HUES64 (cell line): ENCODE data around the gene KCNMB3.
"Not testable (repeated sequence)": the region's sequence is repeated elsewhere in the genome, so short reads cannot be mapped to it uniquely, and the experiment has no call there.

Experiments
- H3K27ac ChIP-seq: 2 replicates; pipeline ENCODE4 v1.7.0; 2013; ENCODE audit warnings: low read depth, low read length, inconsistent platforms
- H3K27me3 ChIP-seq: 2 replicates; pipeline ENCODE4 v1.6.1; 2013; ENCODE audit warnings: mild to moderate bottlenecking, low read length; ENCODE audit not compliant: insufficient read depth
- H3K36me3 ChIP-seq: 2 replicates; pipeline ENCODE4 v1.6.1; 2013; ENCODE audit warnings: mild to moderate bottlenecking, low read length; ENCODE audit not compliant: insufficient read depth
- H3K4me1 ChIP-seq: 2 replicates; pipeline ENCODE4 v1.6.1; 2013; ENCODE audit warnings: mild to moderate bottlenecking, low read length, moderate library complexity; ENCODE audit not compliant: insufficient read depth
- H3K4me3 ChIP-seq: 2 replicates; pipeline ENCODE4 v1.5.1; 2013; ENCODE audit warnings: mild to moderate bottlenecking, low read length, moderate library complexity
- H3K9ac ChIP-seq: 2 replicates; pipeline ENCODE4 v1.6.1; 2013; ENCODE audit warnings: mild to moderate bottlenecking, low read depth, low read length
- H3K9me3 ChIP-seq: 2 replicates; pipeline ENCODE4 v1.6.1; 2013; ENCODE audit warnings: low read depth, low read length; ENCODE audit not compliant: insufficient read depth
- whole genome bisulfite sequencing: fragments of 150-250, 120-280 bp; methylation state at CpG from one replicate; pipeline ENCODE4 v1.1.7; 2013; ENCODE audit warnings: missing lambda C conversion rate; 5-methylcytosine and 5-hydroxymethylcytosine counted together

Gene KCNMB3

DNA sequence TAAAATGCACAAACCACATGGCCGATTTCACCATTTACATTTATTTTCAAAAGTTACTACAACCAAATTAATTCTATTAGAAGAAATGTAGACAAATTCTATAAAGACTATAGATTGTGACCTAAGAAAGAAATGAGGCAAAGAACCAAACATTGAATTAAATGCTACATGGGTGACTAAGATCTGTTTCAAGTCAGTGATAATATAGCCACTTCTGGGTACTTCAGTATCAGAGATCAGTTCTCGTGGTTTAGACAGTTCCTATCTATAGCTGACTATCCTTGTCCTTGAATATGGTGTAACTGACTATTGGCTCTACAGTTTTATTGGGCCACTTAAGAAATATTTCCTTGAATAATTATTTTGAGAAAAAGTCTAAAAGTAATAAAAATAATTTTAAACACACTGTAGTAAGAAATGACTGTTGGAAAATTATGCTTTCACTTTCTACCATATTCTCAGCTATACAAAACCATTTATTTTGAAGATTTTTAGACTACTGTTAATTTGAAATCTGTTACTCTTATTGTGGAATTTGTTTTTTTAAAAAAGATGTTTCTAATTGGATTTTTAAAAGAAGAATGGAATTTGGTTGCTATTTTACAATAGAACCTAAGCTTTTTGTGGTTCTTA, 14.1 kb downstream of the KCNMB3 start:
- peaks cover 13% of the 10 kb centered on the region for H3K36me3 ChIP-seq
- no peaks in the 10 kb centered on the region for H3K9me3 ChIP-seq
- no peak overlapping the region for H3K9ac ChIP-seq
- H3K27ac ChIP-seq = no peak overlapping the region
- WGBS = 90% methylated on average over 2 of the region's 2 CpGs
- H3K27me3 ChIP-seq = no peaks in the 10 kb centered on the region
- no peaks in the 10 kb centered on the region for H3K4me1 ChIP-seq
- no peak overlapping the region for H3K4me3 ChIP-seq

- H3K9me3 ChIP-seq = no peaks in the 10 kb centered on the region
- no peak overlapping the region for H3K4me3 ChIP-seq
- H3K36me3 ChIP-seq = peaks cover 34% of the 10 kb centered on the region
- no peak overlapping the region for H3K9ac ChIP-seq
- peaks cover 3% of the 10 kb centered on the region for H3K4me1 ChIP-seq
- H3K27me3 ChIP-seq = no peaks in the 10 kb centered on the region
- H3K27ac ChIP-seq = no peak overlapping the region
- 96% methylated on average over 2 of the region's 4 CpGs for WGBS
Measured at GRCh38 chr3:179234199-179234598, 16.7 kb downstream of the KCNMB3 start.

DNA sequence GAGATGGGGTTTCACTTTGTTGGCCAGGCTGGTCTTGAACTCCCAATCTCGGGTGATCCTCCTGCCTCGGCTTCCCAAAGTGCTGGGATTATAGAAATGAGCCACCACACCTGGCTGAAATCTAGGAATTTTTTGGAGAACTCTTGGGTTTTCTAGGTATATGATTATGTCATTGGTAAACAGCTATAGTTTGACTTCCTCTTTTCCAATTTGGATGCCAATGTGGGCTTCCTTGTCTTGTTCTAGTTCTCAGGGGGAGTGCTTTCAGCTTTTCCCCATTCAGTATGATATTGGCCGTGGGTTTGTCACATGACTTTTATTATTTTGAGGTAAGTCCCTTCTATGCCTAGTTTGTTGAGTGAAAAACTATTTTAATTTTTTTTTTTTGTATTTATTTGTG, 17.9 kb downstream of the KCNMB3 start:
- no peak overlapping the region for H3K4me3 ChIP-seq
- no peaks in the 10 kb centered on the region for H3K9me3 ChIP-seq
- H3K27me3 ChIP-seq = no peaks in the 10 kb centered on the region
- WGBS = 97% methylated on average over 3 of the region's 3 CpGs
- H3K36me3 ChIP-seq = peaks cover 37% of the 10 kb centered on the region
- H3K27ac ChIP-seq = no peak overlapping the region
- no peak overlapping the region for H3K9ac ChIP-seq
- H3K4me1 ChIP-seq = peaks cover 8% of the 10 kb centered on the region

GRCh38 chr3:179229177-179229576, 21.7 kb downstream of the KCNMB3 start:
- Histone ChIP-seq H3K9me3 (no peaks in the 10 kb centered on the region), H3K27ac (no peak overlapping the region), H3K9ac (no peak overlapping the region), H3K27me3 (no peaks in the 10 kb centered on the region), H3K4me1 (peaks cover 16% of the 10 kb centered on the region), H3K36me3 (peaks cover 49% of the 10 kb centered on the region), H3K4me3 (no peak overlapping the region)
- WGBS = no CpG with 5 or more reads among the region's 5 CpGs

- peaks cover 51% of the 10 kb centered on the region for H3K36me3 ChIP-seq
- no peaks in the 10 kb centered on the region for H3K27me3 ChIP-seq
- H3K4me3 ChIP-seq = no peak overlapping the region
- WGBS = 83% methylated on average over 3 of the region's 3 CpGs
- H3K9me3 ChIP-seq = no peaks in the 10 kb centered on the region
- no peak overlapping the region for H3K27ac ChIP-seq
- no peak overlapping the region for H3K9ac ChIP-seq
- H3K4me1 ChIP-seq = peaks cover 16% of the 10 kb centered on the region
Measured at GRCh38 chr3:179227349-179227748, 23.6 kb downstream of the KCNMB3 start.

DNA sequence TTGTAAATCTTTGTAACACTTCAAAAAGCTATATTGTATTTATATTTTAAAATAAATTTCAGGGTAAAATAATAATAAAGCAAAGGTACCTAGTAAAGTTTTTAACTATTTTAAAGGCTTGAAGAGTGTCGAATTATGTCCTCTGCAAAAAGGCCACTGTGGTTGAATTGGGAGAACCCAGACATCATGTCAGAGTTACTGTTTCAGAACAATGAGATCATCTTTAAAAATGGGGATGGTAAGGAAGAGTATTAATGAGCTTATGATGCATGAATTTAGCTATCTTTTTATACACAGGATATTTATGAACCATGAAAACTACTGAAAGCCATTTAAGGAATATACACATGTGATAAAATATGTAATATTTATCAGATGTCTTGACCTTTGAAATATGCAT, 26.3 kb downstream of the KCNMB3 start:
- no peak overlapping the region for H3K9ac ChIP-seq
- WGBS = 95% methylated on average over 1 of the region's 1 CpG
- no peak overlapping the region for H3K27ac ChIP-seq
- H3K9me3 ChIP-seq = no peaks in the 10 kb centered on the region
- H3K27me3 ChIP-seq = no peaks in the 10 kb centered on the region
- H3K36me3 ChIP-seq = peaks cover 45% of the 10 kb centered on the region
- H3K4me3 ChIP-seq = no peak overlapping the region
- H3K4me1 ChIP-seq = peaks cover 16% of the 10 kb centered on the region

- H3K4me3 ChIP-seq = no peak overlapping the region
- H3K4me1 ChIP-seq = peaks cover 7% of the 10 kb centered on the region; the same call in 1 of the 2 replicates
- H3K36me3 ChIP-seq = peaks cover 44% of the 10 kb centered on the region
- WGBS = 92% methylated on average over 2 of the region's 2 CpGs
- H3K9me3 ChIP-seq = no peaks in the 10 kb centered on the region
- no peak overlapping the region for H3K9ac ChIP-seq
- no peaks in the 10 kb centered on the region for H3K27me3 ChIP-seq
- no peak overlapping the region for H3K27ac ChIP-seq
Measured at GRCh38 chr3:179223548-179223947, 27.4 kb downstream of the KCNMB3 start.

GRCh38 chr3:179218213-179218612, 32.7 kb downstream of the KCNMB3 start:
- 100% methylated on average over 1 of the region's 1 CpG for WGBS
- not testable (repeated sequence) for H3K9ac ChIP-seq, H3K27me3 ChIP-seq, H3K4me1 ChIP-seq, H3K27ac ChIP-seq, H3K9me3 ChIP-seq, H3K4me3 ChIP-seq
- H3K36me3 ChIP-seq = peaks cover 20% of the 10 kb centered on the region

GRCh38 chr3:179215550-179215949, 35.4 kb downstream of the KCNMB3 start:
- H3K36me3 ChIP-seq = peaks cover 21% of the 10 kb centered on the region
- not testable (repeated sequence) for H3K9ac ChIP-seq, H3K4me3 ChIP-seq, H3K9me3 ChIP-seq, H3K4me1 ChIP-seq, H3K27me3 ChIP-seq, H3K27ac ChIP-seq
- no CpG with 5 or more reads among the region's 1 CpG for WGBS

GRCh38 chr3:179200790-179201189, 50.1 kb downstream of the KCNMB3 start:
- H3K4me1 ChIP-seq = peaks cover 11% of the 10 kb centered on the region
- no peaks in the 10 kb centered on the region for H3K27me3 ChIP-seq
- no peak overlapping the region for H3K27ac ChIP-seq
- WGBS = 94% methylated on average over 2 of the region's 2 CpGs
- no peak overlapping the region for H3K9ac ChIP-seq
- no peak overlapping the region for H3K4me3 ChIP-seq
- peaks cover 54% of the 10 kb centered on the region for H3K36me3 ChIP-seq
- no peaks in the 10 kb centered on the region for H3K9me3 ChIP-seq

GRCh38 chr3:179196700-179197099, 54.2 kb downstream of the KCNMB3 start:
- Histone ChIP-seq H3K27me3 (no peaks in the 10 kb centered on the region), H3K9me3 (no peaks in the 10 kb centered on the region), H3K27ac (no peak overlapping the region), H3K4me1 (peaks cover 20% of the 10 kb centered on the region), H3K4me3 (no peak overlapping the region), H3K9ac (no peak overlapping the region), H3K36me3 (peaks cover 24% of the 10 kb centered on the region)
- WGBS = 82% methylated on average over 4 of the region's 4 CpGs

GRCh38 chr3:179196098-179196497, 54.8 kb downstream of the KCNMB3 start:
- H3K9ac ChIP-seq = no peak overlapping the region
- peaks cover 21% of the 10 kb centered on the region for H3K4me1 ChIP-seq
- no peak overlapping the region for H3K27ac ChIP-seq

More at GRCh38 chr3:179196098-179196497, 54.8 kb downstream of the KCNMB3 start:
- Histone ChIP-seq H3K27me3 (no peaks in the 10 kb centered on the region), H3K36me3 (peaks cover 19% of the 10 kb centered on the region), H3K4me3 (no peak overlapping the region), H3K9me3 (no peaks in the 10 kb centered on the region)
- WGBS = no CpG with 5 or more reads among the region's 1 CpG
